HG02759 (cell line): ENCODE data around the gene RBSN.
"Not testable (repeated sequence)": the region's sequence is repeated elsewhere in the genome, so short reads cannot be mapped to it uniquely, and the experiment has no call there.

Experiments used
- ATAC-seq: cut with Tn5 transposase; IDR thresholded peaks from one replicate; pipeline ENCODE4 v1.9.1; 2021; ENCODE audit warnings: mild to moderate bottlenecking, moderate library complexity; ENCODE audit not compliant: unreplicated experiment

The RBSN gene

DNA sequence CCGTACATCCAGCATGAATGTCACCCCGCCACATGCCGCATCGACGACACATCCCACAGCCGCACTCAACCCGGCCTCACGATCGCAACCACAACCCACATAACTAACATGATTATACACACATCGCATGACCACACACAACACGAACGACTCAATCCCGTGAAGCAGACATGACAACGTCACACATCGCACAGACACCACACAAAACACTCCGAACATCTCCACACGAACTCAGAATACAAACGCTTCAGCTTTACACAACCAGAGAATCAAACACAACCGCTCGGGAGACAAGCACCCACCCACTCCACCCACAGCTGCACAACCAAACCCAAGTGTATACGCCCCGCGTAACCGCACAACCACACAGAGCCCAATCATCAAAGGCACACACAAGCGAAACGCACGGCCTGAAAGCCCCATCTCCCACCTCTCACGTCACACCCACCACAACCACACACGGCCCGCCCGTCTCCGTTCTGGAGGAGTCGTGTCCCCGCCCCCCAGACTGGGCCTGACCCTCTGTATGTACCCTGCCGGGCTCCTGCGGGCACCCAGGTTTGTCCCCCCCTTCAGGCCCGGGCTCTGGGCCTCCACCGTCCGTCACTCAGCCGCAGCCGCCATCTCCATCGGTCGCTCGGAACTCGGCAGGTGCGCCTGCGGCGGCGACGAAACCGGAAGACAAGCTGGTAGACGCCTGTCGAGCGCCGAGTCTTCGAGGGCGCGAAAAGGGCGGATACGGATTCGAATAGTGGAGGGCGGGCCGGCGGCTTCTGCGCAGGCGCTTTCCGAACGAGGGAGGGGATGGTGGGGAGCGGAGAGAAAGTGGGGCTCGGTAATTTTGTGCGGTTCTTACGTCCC lies at the start of gene RBSN:
RBSN (minus strand) TSS at position 646 of the 861 bp plus-strand sequence. CDS start 3,028 bp downstream, outside the sequence.
- ATAC-seq: peak; percentile 87

DNA sequence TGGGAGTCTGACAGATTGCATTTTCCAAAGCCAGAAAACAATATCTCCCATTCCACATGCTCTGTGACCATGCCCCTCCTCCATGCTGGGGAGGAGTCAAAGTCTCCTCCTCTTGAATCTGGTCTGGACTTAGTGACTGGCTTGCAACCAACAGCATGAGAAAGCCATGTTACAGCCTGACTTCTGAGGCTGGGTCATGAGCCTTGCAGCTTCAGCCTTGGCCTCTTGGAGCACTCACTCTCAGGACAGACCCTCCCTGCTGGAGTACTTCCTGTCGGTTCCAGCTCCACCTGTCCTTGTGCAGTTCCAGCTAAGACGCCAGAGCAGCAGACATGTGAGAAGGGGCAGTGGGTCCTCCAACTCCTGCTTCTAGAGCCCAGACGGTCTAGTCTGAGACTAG lies 49.7 kb upstream of the RBSN start:
- no peak for ATAC-seq

DNA sequence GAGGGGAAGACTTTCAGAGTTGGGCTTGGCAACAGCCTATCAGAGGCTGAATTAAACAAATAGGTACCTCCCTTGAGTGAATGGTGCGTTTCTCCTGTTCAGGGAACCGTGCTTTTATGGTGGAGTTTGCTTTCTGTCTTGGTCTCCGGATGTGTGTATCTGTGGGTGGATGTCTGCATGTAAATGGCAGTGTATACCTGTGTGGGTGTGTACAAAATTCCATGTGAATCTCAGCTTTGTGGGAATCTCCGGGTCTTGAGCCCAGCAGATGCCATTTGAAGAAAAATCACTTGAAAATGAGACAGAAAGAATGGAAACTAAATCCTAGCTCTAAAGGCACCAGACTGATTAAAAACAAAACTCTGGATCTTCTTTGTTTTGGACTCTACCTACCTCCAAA lies 37.9 kb upstream of the RBSN start:
- not testable (repeated sequence) for ATAC-seq

DNA sequence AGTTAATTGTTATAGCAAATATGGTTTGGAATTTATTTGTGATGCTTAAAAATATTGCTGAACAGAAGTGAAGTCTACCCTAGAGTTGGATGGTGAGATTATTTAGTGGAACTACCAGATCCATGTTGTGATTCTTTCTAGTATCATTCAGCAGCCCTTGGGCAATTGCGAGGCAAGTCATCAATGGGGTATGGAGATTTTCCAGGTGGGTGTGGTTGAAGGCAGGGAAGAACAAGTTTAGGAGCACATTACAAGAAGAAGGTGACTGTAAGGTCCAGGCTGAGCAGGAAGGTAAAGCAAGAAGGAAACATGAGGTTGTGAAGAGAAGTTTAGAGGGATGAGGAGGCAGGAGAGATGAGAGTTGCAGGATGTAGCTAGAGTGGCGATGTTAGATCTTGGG lies 36.0 kb upstream of the RBSN start:
- not testable (repeated sequence) for ATAC-seq

DNA sequence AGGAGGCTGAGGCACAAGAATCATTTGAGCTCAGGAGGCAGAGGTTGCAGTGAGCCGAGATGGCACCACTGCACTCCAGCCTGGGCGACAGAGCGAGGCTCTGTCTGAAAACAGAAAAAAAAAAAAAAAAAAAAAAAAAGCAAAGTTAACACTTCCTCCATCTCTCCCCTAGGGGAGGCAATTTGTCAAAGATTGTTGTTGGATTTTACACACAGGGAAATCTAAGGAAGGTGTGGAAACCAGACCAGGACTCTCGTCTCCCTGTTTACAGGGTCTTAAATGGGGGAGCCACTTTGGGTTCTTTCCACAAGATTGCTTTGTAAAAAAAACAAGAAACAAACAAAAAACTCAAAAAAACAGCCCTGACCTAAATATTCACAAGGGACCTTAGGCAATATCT lies 29.5 kb upstream of the RBSN start:
- not testable (repeated sequence) for ATAC-seq

DNA sequence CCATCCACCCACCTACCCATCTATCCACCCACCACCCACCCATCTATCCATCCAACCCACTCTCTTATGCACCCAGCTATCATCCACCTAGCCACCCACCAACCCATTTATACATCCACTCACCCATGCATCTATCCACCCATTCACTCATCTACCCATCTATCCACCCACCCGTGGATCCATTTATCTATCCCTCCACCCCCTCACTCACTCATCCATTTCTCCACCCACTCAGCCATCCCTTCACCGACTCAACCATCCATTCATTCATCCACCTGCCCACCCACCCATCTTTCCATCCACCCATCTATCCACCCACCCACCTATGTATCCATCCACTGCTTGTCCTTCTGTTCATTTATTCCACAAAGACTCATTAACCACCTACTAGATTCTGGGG lies 28.0 kb upstream of the RBSN start:
- not testable (repeated sequence) for ATAC-seq

DNA sequence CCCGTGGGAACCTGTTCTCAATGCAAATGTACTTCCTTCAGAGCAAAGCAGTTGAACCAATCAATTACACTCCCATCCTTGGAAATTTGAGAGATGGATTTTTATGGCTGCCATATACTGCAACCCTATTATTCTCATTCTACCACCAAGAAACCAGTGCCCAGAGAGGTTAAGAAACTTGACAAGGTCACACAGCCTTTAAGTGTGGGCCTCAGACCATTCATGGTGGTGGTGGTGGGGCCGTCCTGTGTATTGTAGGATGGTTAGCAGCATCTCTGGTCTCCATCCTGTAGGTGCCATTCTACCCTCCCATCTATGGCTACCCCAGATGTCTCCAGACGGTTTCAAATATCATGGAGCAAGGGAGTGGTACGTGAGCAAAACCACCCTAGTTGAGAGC lies 23.4 kb upstream of the RBSN start:
- ATAC-seq: no peak

DNA sequence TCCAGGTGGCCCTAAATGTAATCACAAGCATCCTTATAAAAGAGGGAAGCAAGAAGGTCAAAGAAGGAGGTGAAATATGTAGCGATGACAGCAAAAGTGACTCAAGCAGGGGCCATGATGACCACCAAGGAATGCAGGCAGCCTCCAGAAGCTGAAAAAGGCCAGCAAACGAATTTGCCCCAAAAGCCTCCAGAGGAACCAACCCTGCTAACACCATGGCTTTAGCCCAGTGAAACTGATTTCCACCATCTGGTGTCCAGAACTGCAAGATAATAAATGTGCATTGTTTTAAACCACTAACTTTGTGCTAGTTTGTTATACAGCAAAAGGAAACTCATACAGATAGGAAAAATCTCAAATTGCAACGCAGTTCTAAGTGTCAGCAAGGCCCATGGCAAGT lies 23.0 kb upstream of the RBSN start:
- no peak for ATAC-seq

DNA sequence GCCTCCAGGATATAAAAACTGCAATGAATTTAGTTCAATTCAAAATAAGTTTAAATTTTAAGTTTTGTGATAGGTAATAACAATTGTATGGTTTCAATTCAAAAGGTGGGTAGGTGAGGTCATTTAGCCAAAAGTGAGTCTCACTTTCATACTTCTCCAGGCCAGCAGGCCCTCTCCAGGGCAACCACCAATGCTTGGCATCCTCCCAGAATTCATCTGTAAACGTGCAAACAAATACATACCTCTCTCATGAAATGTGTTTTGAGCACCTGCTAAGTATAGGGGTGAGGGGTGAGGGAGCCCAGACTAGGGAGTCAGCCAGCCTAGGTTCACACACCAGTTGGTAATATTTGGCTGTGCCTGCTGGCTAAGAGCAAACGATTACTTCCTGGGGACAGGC lies 22.0 kb upstream of the RBSN start:
- ATAC-seq: no peak

DNA sequence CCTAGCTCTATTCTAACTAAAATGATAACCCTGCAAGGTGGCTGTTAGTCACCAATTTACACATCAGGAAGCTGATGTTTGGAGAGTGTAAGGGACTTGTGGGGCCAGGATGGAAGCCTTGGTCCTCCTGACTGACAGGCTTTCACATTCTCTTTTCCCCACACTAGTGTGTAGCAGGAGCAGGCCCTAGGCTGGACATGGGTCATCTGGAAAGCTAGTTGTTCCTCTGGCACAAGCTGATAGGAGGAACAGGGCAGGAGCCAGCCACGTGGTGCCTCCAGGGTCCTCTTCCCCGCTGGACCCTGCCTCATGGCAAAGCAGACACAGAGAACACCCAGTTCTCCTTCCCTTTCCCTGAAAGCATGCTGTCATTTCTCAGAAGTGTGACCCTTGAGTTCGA lies 18.1 kb upstream of the RBSN start:
- ATAC-seq: no peak

DNA sequence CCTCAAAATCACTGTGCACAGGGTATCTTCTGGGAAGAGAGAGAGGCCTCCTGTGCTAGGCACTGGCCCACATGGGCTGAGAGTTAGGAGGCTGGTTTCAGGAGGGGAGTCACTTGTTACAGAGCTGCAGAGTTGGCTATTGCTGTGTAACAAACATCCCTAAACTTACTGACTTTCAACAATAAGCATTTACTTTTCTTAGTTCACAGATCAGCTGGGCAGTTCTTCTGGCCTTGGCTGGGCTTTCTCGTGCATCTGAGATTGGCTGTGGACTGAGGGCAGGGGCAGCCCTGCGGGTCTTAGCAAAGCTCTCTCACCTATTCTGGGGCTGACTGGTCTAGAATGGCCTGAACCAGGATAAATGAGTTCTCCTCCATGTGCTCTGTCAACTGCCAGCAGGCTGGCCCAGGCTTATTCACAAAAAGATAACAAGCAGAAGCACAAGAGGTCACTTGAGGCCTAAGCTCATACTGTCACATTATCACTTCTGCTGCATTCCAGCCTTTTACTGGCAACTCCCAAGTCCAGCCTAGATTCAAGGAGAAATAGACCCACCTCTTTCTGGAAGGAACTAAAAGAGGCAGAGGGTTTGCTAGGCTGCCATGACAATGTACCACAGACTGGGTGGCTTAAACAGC lies 17.2 kb upstream of the RBSN start:
- ATAC-seq: no peak

DNA sequence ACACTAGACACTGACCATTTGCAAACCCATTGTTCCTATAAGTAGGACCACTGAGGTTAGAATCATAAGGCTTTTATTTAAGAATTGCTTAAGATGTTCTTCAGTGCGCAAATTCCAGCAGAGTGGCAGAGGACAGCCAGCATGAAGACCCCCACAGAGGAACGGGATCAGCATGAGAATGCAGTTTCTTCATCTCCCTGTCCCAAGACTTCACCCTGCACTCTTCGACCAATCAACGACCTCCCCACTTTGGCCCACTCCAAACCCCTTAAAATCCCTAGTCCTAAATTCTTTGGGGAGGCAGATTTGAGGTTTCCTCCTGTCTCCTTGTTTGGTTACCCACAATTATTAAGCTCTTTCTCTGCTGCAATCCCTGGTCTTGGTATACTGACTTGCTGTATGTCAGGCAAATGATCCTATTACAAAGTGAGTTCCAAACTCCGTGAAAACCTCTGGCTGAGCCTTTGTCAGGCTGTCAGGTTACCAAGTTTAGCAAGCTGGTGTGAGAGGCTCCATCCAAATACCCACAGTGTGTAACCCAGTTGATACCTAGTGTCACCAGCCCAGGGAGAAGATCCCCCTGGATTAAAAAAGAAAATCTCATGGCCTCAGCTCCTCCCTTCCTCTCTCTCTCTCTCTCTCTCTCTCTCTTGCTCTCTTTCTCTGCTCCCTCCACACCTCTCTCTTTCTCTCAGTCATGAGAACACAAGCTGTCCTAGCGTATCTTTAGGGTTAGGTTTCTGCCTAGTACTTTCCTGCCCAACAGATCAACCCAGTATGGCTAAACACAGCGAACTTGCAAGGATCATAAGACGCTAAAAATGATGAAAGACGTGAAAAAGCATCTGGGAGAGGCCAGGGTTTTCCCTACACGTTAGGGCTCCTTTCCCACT lies 15.8 kb upstream of the RBSN start:
- no peak for ATAC-seq

DNA sequence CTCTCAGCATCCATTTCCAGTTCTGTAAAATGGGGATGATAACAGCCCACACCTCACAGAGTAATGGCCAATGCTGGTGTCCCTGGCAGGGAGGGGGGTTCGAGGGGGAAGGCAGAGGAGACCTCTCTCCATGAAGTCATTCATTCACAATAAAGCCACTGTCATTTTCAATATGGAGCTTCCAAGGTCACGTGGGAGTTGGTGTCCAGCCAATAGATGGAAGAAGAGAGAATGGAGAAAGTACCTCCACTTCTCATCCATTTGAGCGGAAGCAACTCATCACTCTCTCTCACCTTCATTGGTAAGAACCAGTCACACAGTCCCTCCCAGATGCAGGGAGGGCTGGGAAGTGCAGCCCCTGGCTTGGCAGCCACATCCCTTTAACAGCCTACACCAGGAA lies 14.9 kb upstream of the RBSN start:
- no peak for ATAC-seq

DNA sequence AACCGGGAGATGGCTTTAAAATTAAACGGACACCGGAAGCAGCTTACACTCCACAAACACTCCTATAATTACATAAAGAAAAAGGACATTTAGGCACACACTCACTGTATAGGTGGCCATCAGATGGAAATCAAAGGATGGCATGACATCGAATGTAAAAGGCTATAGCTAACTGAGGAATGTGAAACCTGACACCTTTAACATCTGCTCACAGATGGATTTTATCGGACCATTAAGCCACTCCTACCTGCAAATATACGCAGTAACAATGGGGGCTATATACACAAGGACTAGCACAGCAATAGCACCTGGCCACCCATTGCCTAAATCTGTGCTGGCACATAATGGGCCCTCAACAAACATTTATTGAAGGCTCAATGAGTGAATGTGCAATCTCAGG lies 14.5 kb upstream of the RBSN start:
- ATAC-seq: no peak

DNA sequence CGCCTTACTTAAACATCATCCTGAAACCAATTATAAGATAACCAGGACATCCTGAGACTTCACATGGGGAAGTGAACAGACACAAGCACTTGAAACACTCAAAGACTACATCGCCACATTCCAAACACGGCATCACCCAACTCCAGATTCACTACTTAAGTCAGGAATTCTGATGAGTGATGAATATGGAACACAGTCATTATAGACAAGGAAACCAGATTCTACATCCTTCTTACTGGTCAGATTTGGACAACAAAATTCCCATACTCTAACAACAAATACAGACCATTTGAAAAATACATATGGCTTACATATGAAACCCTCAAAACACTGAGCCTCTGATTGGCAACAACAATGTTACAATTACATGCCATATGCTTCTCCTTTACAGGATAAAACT lies 13.1 kb upstream of the RBSN start:
- ATAC-seq: no peak

DNA sequence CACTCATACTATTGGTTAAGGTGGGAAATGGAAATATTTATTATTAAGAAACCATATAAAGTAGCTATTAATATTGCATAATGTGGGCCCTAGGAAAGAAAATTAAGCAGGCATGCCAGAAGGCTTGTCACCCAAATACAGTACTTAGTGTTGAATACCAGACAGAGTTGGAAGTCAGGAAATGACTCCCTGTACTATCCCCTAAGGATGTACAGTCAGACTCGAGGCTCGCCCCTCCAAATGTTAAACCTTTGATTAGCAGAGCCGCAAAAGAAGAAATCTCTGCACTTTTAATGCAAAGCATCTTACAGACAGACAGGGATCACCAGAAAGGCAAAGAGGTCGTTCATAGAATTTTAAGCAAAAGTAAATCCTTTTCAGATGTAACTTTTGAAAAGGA lies 11.3 kb upstream of the RBSN start:
- ATAC-seq: no peak

DNA sequence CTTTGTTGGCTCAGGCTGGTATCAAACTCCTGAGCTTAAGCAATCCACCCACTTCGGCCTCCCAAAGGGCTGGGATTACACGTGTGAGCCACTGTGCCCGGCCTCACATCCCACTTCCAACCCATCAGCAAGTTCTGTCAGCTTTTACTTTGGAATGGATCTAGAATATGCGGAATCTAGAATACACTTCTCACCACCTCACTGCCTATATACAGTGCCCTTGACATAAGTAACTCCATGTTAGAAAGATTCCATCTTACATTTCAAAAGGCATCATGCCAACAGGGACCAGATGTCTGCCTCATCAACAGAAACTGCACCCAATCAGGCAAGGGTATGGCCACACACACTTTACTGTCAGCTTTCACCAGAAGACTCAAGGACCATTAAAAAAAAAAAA lies 9.9 kb upstream of the RBSN start:
- no peak for ATAC-seq

DNA sequence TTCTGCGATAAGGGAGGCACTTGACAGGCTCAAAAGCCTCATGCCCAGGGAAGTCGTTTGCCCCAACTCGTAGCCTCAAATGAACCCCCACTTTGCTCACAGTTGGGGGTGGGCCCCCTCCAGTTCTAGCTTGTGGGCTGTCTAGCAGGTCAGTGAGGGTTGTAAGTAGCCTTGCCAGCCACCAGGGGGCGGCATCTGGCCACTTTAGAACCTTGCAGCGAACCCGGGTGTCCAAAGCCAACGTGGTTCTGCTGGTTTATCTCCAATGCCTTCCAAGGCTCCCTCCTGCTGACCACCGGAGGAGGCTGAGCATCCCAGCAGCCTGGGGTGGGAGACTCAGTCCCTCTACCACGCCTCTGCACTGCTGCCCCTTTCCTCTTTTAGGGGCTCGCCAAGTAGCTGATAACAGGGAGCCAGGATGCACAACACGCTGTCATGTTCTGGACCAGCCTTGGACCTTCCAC lies 9.2 kb upstream of the RBSN start:
- peak; percentile 82 for ATAC-seq

DNA sequence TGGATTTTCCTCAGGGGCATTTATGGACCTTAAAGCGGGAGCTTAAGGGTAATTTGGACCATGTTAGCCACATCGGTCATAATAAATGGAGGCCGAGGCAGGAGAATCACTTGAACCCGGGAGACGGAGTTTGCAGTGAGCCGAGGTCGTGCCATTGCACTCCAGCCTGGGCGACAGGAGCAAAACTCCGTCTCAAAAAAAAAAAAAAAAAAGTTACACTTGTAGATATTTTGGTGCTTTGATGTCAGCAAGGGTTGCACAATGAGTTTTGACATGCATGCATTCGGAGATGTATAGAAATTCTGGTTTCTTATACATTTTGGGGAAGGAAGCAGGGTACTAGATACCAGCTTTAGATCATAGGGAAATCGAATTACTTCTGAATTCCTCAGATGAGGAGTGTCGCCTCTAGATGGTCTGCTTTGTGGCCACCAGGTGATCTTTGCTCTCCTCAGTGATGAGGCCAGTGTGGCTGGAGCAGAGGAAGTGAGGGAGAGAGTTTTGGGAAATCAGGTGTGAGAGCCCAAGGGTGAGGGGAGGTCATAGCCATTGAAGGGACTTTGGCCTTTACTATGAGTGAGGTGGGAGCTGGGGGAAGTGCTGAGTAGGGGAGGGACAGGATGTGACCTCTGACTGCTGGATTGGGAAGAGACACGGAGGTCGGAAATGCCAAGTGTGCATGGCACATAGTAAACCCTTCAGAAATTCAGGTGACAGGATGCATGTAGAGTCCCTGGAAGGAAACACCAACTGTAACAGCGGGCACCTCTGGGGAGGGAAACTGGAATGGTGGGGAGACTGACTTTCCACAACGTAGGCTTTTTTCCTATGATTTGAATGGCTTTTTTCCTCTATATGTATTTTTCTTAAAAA lies 8.4 kb upstream of the RBSN start:
- ATAC-seq: no peak

DNA sequence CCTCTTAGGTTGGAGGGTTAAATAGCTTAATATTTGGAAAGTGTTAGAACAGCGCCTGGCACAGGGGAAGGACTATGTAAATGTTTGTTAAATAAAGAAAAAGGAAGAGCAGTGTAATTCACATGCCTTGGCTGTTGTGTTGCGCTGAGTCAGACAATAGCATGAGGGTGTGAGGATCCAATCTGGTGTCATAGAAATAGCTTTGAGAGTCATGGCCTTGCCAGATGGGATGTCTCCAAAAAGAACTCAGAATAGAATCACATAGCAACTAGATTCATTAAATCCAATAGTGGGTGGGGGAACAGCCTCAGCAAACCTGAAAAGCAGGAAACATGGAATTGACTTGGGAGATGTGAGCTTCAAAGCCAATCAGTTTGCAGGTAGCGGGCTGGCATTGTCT lies 3.9 kb upstream of the RBSN start:
- no peak for ATAC-seq
